KBM-7 (cell line): ENCODE measurements around the gene MOG.
"Not testable (repeated sequence)": the region's sequence is repeated elsewhere in the genome, so short reads cannot be mapped to it uniquely, and the experiment has no call there.

Source experiments
- DNase-seq: peaks from one replicate; pipeline ENCODE4 v3.0.0-alpha.2; 2015
- in situ Hi-C: fragments of 300-500 bp; cut with MboI; formaldehyde crosslinking; loops from 2 replicates; pipeline ENCODE4 v1.14.3; 2020; ENCODE audit warnings: low sequenced_read_pairs, low pct_unique_long_range_greater_than_20kb, mixed read lengths

Gene MOG

GRCh38 chr6:29632789-29633533, 23.9 kb upstream of the MOG start, which contains the start of gene GABBR1:
TSS of gene GABBR1 (minus strand) at chr6:29633183. CDS start at chr6:29632385, 798 bp downstream.
- in situ Hi-C loops = no loop called here
- peak; percentile 74 for DNase-seq

- DNase-seq = no peak
- in situ Hi-C loops = no loop called here
Observed at GRCh38 chr6:29633534-29633905, 23.4 kb upstream of the MOG start.

- in situ Hi-C loops = no loop called here
- DNase-seq = no peak
Observed at GRCh38 chr6:29637247-29637646, 19.6 kb upstream of the MOG start.

DNA sequence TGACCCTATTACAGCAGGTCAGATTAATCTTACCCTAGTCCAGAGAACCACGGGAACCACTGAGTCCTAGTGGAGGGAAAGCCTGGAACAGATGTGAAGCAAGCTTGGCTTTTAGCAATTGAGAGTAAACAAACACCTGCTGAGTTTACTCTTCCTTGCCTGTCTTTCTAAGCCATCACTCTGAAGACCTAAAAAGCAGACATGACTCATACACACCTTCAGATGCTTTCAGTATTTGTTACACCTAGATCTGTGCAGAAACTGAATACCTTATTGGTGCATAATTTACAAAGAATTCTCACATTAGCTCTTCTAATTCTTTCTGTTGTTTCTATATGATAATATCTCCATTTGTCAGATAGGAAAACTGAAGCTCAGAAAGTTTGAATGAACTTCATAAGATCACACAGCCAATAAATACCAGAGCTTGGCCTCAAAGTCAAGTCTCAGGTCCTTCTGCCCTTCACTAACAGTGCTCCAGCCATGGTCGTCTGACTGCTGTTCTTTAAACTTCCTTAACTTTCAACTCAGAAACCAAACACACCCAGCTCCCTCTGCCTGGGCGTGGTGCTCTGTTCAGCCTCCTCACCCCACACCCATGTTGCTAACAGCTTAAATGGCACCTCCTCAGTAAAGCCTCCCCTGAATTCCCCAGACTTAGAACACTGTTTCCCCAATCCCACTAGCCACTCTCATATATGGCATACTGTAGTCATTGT, 15.3 kb upstream of the MOG start:
- DNase-seq = no peak
- in situ Hi-C loops = no loop called here

- peak; percentile 30 for DNase-seq
Observed at GRCh38 chr6:29647927-29648642, 8.8 kb upstream of the MOG start.

GRCh38 chr6:29649701-29650673, 6.9 kb upstream of the MOG start:
- in situ Hi-C loops = no loop called here

More at GRCh38 chr6:29647927-29648642, 8.8 kb upstream of the MOG start:
- in situ Hi-C loops = no loop called here

DNA sequence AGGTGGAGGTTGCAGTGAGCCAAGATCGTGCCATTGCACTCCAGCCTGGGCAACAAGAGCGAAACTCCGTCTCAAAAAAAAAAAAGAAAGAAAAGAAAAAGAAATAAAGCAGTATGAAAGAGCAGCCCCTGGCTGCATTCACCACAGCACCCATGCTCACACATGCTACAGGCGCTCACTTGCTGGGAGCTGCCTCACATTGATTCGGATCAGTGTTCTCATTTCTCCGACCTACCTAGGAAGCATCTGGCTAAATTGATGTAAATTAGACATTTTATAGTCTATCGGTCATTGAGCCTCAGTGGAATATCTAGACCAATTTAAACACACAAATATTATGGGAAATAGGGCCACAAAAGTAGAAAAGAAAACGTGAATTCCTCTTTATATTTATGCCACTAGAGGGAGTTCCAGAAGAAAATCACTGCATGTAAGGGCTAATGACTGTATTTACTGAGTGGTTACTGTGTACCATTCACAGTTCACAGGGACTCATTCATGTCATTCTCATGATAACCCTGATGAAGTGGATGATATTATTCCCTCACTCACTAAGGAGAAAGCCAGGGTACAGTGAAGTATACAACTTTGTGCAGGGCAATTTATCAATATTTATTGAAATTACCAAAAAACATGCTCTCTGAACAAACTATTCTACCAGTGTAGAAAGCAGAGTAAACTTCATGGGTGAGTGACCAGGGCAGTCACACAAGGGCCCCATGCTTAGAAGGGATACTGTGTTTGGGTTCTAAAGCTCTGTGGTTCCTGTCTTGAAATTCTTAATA, 5.3 kb upstream of the MOG start:
- peak; percentile 56 for DNase-seq
- in situ Hi-C loops = no loop called here

More at GRCh38 chr6:29649701-29650673, 6.9 kb upstream of the MOG start:
- peak; percentile 96 for DNase-seq

DNA sequence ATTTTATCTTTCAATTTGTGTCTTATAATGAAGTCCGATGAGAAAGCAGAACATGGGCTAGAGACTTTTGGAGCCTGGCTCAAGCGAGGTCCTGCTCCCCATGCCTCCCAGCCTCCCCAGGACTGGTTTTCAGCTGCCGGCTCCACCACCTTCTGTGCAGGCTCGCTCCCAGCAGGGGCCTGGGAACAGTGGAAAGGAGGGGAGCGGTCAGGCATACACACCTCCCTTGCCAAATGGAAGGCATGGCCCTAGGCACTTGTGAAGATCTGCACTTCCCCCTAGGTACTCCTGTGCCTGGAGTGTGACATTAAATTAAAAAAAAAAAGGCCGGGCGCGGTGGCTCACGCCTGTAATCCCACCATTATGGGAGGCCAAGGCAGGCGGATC, 4.7 kb upstream of the MOG start:
- no peak for DNase-seq
- in situ Hi-C loops = no loop called here

DNA sequence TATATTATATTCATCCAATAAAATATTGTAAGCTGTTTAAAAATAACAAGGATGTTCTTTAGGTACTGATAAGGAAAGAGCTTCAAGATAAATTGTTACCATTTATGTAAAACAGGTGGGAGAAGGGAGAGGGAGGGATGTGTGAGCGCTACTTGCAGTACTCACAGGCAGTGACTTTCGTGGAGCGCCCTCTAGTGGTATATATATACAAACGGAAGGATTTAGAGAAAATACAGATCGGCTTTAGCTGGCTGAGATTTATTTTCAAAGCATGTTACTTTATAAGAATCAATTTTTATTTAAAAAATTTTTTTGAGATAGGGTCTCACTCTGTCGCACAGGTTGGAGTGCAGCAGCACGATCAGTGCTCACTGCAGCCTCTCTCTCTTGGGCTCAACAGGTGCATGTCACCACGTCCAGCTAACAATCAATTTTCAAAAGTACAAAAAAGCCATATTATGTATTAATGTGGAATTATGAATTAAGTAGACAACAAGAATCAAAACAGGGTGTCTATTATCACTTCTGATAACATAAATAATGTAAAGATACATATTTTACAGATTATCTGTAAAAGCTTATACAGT, 3.3 kb upstream of the MOG start:
- DNase-seq = peak; percentile 45
- in situ Hi-C loops = no loop called here

- in situ Hi-C loops = no loop called here
- DNase-seq = no peak
Observed at GRCh38 chr6:29655658-29656057, 1.2 kb upstream of the MOG start.

GRCh38 chr6:29656157-29656556, 735 bp upstream of the MOG start:
- in situ Hi-C loops = no loop called here
- DNase-seq = no peak

DNA sequence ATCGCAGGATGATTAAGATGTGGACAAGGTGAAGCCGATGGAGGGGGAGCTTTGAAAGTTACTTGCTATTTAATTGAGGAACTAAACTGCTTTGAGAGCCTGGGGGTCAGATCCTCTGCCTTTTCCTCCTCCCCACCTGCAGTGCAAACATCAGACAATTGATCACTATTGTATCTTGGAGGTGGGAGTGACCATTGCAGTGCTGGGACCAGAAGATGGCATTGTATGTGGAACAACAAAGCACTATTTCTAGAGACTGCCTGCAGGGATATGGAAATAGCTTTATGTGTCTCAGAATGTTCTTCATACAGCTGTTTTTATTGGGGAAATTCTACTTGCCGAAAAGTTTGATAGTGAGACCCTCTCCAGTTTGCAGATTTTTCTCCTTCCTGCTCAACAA, 4.2 kb downstream of the MOG start:
- in situ Hi-C loops = no loop called here
- DNase-seq = no peak

DNA sequence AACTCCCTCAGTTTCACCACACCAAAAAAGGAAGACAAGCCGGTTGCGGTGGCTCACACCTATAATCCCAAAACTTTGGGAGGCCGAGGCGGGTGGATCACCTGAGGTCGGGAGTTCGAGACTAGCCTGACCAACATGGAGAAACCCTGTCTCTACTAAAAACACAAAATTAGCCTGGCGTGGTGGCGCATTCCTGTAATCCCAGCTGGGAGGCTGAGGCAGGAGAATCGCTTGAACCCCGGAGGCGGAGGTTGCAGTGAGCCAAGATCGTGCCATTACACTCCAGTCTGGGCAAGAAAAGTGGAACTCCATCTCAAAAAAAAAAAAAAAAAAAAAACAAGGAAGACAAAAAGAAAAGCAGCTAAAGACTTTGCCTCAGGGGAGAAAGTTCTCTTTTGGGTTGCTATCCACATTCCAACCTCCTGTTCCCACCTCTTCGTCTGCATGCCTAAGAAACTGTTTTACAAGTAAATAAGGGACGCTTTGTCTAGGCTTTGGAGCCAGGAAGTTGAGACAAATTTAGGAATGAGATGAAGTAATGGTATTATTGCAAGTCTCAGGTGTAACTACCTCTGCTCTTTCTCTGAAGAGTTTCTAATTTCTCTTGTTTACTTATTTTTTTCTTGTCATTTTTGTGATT, 4.7 kb downstream of the MOG start:
- in situ Hi-C loops, DNase-seq: not testable (repeated sequence)

- DNase-seq = no peak
Observed at GRCh38 chr6:29663300-29664042, 6.6 kb downstream of the MOG start.

GRCh38 chr6:29665942-29666825, 9.3 kb downstream of the MOG start:
- in situ Hi-C loops = no loop called here
- DNase-seq = no peak

More at GRCh38 chr6:29663300-29664042, 6.6 kb downstream of the MOG start:
- in situ Hi-C loops = no loop called here

DNA sequence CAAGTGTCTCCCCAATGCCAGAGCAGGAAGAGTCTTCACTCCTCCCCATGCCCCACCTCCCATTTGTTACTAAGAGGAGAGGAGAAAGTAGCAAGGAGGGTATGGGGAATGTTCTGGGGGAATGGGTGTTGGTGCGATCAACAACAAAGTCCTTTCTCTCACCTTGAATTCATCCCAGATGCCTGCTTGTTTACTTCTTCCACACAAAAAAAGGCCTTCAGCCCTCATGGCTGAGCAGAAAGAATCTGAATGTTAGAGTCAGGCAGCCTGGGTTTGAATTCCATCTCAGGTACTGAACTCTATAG, 9.9 kb downstream of the MOG start:
- DNase-seq = no peak
- in situ Hi-C loops = no loop called here
